HepG2 (cell line): ENCODE data around the gene PPP1CA.

ENCODE experiments used
- ATAD3A ChIP-seq: sonication (generic); formaldehyde crosslinking; IDR thresholded peaks from 2 replicates; pipeline ENCODE4 v1.4.0; 2020; ENCODE audit warnings: missing genetic modification reagents
- EP300 ChIP-seq, 3 experiments: sonication (generic) in 1 of 3; formaldehyde crosslinking in 1 of 3; IDR thresholded peaks; 2 replicates each; pipeline versions ENCODE4 v1.5.1 to v1.6.1; 2011 to 2020; ENCODE audit warnings: low read depth in 2 of 3, low read length in 2 of 3, borderline replicate concordance in 1 of 3, improper control_type of control experiment in 1 of 3, mild to moderate bottlenecking in 1 of 3, missing genetic modification reagents in 1 of 3, moderate library complexity in 1 of 3
- FIP1L1 ChIP-seq: fragments of 200-400 bp; formaldehyde crosslinking; IDR thresholded peaks from 2 replicates; pipeline ENCODE4 v1.6.1; 2018; ENCODE audit warnings: low read depth, mild to moderate bottlenecking, low read length, moderate library complexity, borderline replicate concordance; ENCODE audit not compliant: insufficient read depth
- GABPB1 ChIP-seq: IDR thresholded peaks from 2 replicates; pipeline ENCODE4 v1.6.1; 2016; ENCODE audit warnings: mild to moderate bottlenecking, missing genetic modification reagents, moderate library complexity, missing compliant biosample characterization
- YY1 ChIP-seq: IDR thresholded peaks from 2 replicates; pipeline ENCODE4 v1.6.1; 2011; ENCODE audit warnings: low read length, low read depth, moderate library complexity, mild to moderate bottlenecking; ENCODE audit not compliant: insufficient read depth, insufficient replicate concordance
- ZNF510 ChIP-seq: sonication (generic); formaldehyde crosslinking; IDR thresholded peaks from 2 replicates; pipeline ENCODE4 v1.4.0; 2020; ENCODE audit warnings: low read depth, mild to moderate bottlenecking, missing genetic modification reagents

DNA sequence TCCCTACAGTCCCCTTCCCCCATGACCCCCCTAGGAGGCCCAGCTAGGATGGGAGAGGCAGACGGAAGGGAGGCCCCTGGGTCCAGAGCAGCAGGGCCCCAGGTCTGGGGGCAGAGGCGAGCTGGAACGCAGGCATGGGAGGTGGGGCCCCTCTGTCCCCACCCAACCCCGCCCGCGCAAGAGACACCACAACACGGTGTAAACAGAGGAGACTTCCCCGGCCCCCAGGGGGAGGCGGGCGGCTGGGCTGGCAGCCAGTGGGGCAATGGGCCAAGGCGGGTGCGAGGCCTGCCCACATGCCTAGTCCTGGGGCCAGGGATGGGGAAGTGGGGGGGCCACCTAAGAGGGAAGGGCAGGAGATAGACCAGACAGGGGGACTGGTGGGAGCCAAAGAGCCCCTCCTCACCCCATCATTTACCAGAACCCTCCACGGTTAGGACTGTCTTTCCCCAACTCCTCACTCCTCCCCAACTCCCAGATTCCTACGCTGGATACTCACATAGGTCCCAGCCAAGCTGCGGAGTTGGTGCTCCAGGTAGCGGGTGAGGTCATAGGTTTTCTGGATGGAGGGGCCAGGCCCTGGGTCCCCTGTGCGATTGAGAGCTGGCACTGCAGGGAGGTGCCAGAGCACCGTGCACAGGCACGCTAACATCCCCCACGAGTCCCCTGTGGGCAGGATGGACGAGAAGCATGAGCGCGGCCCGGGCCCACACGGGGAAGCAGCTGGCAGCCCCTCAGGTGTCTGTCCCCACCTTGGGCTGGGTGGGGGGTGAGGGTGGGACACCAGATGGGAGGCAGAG lies 34.5 kb downstream of the PPP1CA start:
- TF ChIP-seq EP300 (IDR thresholded peaks at IDR 0.05; ENCODE audit: low read depth in 2 of 2, low read length in 2 of 2) (no peak), EP300 (CRISPR knock-in tag; IDR thresholded peaks at IDR 0.05; ENCODE audit: borderline replicate concordance) (no peak), GABPB1 (CRISPR knock-in tag) (no peak), ZNF510 (CRISPR knock-in tag) (no peak), ATAD3A (CRISPR knock-in tag) (no peak), YY1 (no peak), FIP1L1 (no peak)
